ENCODE data around the gene KIAA1958.

The KIAA1958 gene

GRCh38 chr9:112531666-112532282 is 45.1 kb downstream of the KIAA1958 start:
- DNase-seq: peak; percentile 83

GRCh38 chr9:112532427-112532826 is 45.8 kb downstream of the KIAA1958 start:
- DNase-seq: peak; percentile 78

GRCh38 chr9:112533660-112534059 is 47.0 kb downstream of the KIAA1958 start:
- DNase-seq: no peak

GRCh38 chr9:112535301-112535700 is 48.7 kb downstream of the KIAA1958 start:
- peak; percentile 82 for DNase-seq

GRCh38 chr9:112535811-112536210 is 49.2 kb downstream of the KIAA1958 start:
- peak; percentile 85 for DNase-seq

GRCh38 chr9:112537561-112537960 is 50.9 kb downstream of the KIAA1958 start:
- no peak for DNase-seq

GRCh38 chr9:112540800-112541199 is 54.2 kb downstream of the KIAA1958 start:
- no peak for DNase-seq

- peak; percentile 76 for DNase-seq
Observed at GRCh38 chr9:112541685-112542084, 55.1 kb downstream of the KIAA1958 start.

GRCh38 chr9:112542593-112543292 is 56.1 kb downstream of the KIAA1958 start:
- DNase-seq: no peak

- DNase-seq: peak; percentile 50
Observed at GRCh38 chr9:112544477-112544876, 57.9 kb downstream of the KIAA1958 start.

- DNase-seq: no peak
Observed at GRCh38 chr9:112545237-112545636, 58.6 kb downstream of the KIAA1958 start.

- DNase-seq: peak; percentile 82
Observed at GRCh38 chr9:112546149-112547012, 59.8 kb downstream of the KIAA1958 start.

- no peak for DNase-seq
Observed at GRCh38 chr9:112548051-112548440, 61.4 kb downstream of the KIAA1958 start.

- peak; percentile 51 for DNase-seq
Observed at GRCh38 chr9:112548836-112549595, 62.4 kb downstream of the KIAA1958 start.

GRCh38 chr9:112550531-112550930 is 63.9 kb downstream of the KIAA1958 start:
- no peak for DNase-seq

GRCh38 chr9:112551641-112552040 is 65.0 kb downstream of the KIAA1958 start:
- DNase-seq: no peak

- no peak for DNase-seq
Observed at GRCh38 chr9:112552229-112553056, 65.8 kb downstream of the KIAA1958 start.

GRCh38 chr9:112553256-112553826 is 66.7 kb downstream of the KIAA1958 start:
- no peak for DNase-seq

GRCh38 chr9:112554516-112554915 is 67.9 kb downstream of the KIAA1958 start:
- peak; percentile 76 for DNase-seq

GRCh38 chr9:112555101-112555643 is 68.5 kb downstream of the KIAA1958 start:
- no peak for DNase-seq

GRCh38 chr9:112555844-112556482 is 69.3 kb downstream of the KIAA1958 start:
- DNase-seq: no peak

All from fibroblast of skin of right quadriceps (primary cell).